ENCODE data around the gene ENTHD1.

The ENTHD1 gene

GRCh38 chr22:39917776-39918495 is 24.4 kb upstream of the ENTHD1 start:
- in situ Hi-C loops (cut with HindIII; ENCODE audit: low sequenced_read_pairs), result no loop called here
- H3K4me3 ChIP-seq (ENCODE audit: low read depth, low read length), result no peak overlapping the region
- TF ChIP-seq CTCF (IDR thresholded peaks at IDR 0.05; ENCODE audit: low read depth, low read length, missing control alignments), result no peak
- no peak for DNase-seq (ENCODE audit: low read depth)

GRCh38 chr22:39917197-39917643 is 23.7 kb upstream of the ENTHD1 start:
- H3K4me3 ChIP-seq (ENCODE audit: low read depth, low read length), result no peak overlapping the region
- DNase-seq (ENCODE audit: low read depth), result no peak
- in situ Hi-C loops (cut with HindIII; ENCODE audit: low sequenced_read_pairs), result no loop called here
- no peak for TF ChIP-seq CTCF (IDR thresholded peaks at IDR 0.05; ENCODE audit: low read depth, low read length, missing control alignments)

DNA sequence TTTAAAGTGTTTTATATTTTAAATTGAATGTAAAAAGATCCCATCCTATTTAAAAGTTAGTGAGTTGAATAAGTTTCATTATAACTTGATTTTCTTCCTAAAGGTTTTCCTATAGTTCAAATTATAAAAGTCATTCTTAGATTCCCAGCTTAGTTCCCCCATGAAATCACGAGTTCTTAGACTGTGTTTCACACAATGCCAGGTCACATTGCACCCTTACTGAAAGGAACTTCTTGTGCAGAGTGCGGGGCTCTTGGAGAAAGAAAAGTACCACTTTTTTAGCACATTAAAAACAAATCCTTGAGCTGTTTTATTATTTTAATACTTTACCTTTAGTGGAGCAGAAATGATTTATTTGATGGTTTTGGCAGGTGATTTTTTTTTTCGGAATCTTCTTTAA is 22.9 kb upstream of the ENTHD1 start:
- TF ChIP-seq CTCF (IDR thresholded peaks at IDR 0.05; ENCODE audit: low read depth, low read length, missing control alignments), result no peak
- in situ Hi-C loops (cut with HindIII; ENCODE audit: low sequenced_read_pairs), result no loop called here
- H3K4me3 ChIP-seq (ENCODE audit: low read depth, low read length), result no peak overlapping the region
- no peak for DNase-seq (ENCODE audit: low read depth)

DNA sequence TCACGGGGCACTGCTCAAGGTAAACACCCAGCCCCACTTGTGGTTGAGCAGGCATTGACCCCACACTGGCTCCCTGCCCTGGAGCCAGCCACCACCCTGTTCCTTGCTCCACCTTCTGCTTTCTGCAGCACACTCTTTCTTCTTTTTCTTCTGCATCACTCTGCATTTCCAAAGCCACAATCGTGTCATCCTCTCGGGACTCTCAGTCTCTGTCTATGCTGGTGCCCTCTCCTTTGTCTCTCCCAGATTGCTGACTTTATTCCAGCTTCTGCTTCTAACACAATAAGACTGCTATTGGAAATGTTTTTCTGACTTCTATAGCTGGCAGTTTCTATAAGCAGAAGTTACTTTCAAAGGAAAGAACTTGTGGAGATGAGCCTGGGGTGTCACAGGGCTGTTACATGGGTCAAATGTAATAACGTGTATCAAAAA is 21.8 kb upstream of the ENTHD1 start:
- no peak for DNase-seq (ENCODE audit: low read depth)
- no peak overlapping the region for H3K4me3 ChIP-seq (ENCODE audit: low read depth, low read length)
- no peak for TF ChIP-seq CTCF (IDR thresholded peaks at IDR 0.05; ENCODE audit: low read depth, low read length, missing control alignments)
- in situ Hi-C loops (cut with HindIII; ENCODE audit: low sequenced_read_pairs), result no loop called here

- no peak for DNase-seq (ENCODE audit: low read depth)
- in situ Hi-C loops (cut with HindIII; ENCODE audit: low sequenced_read_pairs), result no loop called here
- no peak overlapping the region for H3K4me3 ChIP-seq (ENCODE audit: low read depth, low read length)
- no peak for TF ChIP-seq CTCF (IDR thresholded peaks at IDR 0.05; ENCODE audit: low read depth, low read length, missing control alignments)
Observed at GRCh38 chr22:39914584-39914983, 21.0 kb upstream of the ENTHD1 start.

GRCh38 chr22:39913886-39914285 is 20.3 kb upstream of the ENTHD1 start:
- no peak for DNase-seq (ENCODE audit: low read depth)
- no peak overlapping the region for H3K4me3 ChIP-seq (ENCODE audit: low read depth, low read length)
- no peak for TF ChIP-seq CTCF (IDR thresholded peaks at IDR 0.05; ENCODE audit: low read depth, low read length, missing control alignments)
- in situ Hi-C loops (cut with HindIII; ENCODE audit: low sequenced_read_pairs), result no loop called here
